Measurements from ENCODE around the gene PCBP3.
A peak's percentile ranks its signal among the peaks of the same experiment; 100 is the strongest.

PCBP3 gene

DNA sequence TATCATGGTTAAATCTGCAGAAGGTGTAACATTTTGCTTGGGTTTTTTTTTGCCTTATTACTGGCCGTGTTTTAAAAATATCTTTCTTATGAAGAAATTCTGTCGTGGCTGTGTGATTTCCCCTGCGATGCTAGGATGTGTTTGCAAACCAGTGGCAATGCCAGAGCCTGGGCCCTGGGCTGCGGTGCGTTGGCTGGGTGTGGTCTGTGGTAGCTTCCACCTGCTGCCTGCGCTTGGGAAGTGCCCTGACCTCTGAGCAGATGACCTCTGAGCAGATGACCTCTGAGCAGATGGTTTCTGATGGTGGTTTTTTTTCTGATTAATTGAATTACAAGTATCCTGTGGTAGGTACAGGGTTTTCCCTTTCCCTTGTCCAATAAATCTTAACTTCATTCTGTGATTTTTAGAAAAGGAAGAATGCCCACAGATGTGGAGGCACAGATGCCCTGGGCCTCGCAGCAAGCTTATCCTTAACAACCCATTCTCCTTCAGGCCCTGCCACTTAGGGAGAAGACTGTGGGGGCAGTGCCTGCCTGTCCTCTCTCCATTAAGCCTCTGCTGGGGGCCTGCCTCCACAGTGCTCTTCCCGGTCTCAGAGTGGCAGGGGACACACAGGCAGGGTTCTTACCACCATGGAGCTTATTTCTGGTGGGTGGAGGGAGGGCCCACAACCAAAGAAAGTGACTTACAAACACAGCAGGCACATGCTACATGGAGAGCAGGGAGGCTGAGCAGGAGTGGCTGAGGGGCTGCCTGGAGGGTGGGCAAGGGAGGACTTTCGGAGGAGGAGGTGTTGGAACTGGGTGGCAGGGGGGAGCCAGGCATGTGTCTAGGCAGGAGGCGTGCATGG lies 81.7 kb downstream of the PCBP3 start:
- H3K4me3 ChIP-seq (replicated peaks; ENCODE audit: low read depth, low read length), result no peak overlapping the region
- TF ChIP-seq, protein P1, sequence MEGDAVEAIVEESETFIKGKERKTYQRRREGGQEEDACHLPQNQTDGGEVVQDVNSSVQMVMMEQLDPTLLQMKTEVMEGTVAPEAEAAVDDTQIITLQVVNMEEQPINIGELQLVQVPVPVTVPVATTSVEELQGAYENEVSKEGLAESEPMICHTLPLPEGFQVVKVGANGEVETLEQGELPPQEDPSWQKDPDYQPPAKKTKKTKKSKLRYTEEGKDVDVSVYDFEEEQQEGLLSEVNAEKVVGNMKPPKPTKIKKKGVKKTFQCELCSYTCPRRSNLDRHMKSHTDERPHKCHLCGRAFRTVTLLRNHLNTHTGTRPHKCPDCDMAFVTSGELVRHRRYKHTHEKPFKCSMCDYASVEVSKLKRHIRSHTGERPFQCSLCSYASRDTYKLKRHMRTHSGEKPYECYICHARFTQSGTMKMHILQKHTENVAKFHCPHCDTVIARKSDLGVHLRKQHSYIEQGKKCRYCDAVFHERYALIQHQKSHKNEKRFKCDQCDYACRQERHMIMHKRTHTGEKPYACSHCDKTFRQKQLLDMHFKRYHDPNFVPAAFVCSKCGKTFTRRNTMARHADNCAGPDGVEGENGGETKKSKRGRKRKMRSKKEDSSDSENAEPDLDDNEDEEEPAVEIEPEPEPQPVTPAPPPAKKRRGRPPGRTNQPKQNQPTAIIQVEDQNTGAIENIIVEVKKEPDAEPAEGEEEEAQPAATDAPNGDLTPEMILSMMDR (IDR thresholded peaks at IDR 0.05; ENCODE audit: low read length, missing control alignments), result no peak
- no peak for DNase-seq (ENCODE audit: low read depth)

DNA sequence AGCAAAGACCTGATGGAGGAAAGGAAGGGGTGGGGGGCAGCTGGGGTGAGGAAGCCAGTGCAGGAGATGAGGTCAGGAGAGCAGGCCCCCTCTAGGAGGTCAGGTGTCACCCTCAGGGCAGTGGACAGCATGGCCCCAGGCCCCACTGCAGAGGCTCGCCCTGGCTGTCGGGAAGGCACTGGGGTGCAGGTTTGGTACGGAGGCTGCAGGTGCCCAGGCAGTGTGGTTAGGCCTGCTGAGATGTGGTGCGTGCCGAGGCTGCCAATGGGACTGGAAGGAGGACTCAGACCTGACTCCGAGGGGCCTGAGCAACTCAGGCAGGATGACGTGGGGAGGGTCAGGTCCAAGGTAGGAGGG lies 82.3 kb downstream of the PCBP3 start:
- TF ChIP-seq, protein P1 (IDR thresholded peaks at IDR 0.05; ENCODE audit: low read length, missing control alignments), result no peak
- DNase-seq (ENCODE audit: low read depth), result no peak
- H3K4me3 ChIP-seq (replicated peaks; ENCODE audit: low read depth, low read length), result no peak overlapping the region

DNA sequence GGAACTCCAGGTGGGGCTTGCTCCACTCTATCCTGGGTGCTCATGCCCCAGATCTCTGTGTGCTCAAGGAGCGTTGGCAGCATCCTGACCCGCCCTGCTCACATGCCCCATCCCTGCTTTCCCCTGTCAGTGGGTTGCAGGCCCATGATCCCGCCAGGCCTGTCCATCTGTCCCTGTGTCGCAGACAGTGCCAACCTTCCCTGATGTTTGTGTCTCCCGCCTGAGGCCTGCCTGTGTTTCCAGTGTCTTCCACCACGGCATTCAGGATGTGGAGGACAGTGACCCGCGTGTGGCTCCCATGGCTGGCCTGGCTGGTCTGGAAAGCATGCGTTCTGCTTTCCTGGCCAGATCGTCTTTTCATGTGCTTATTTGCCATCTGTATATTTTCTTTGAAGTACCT lies 82.9 kb downstream of the PCBP3 start:
- no peak overlapping the region for H3K4me3 ChIP-seq (replicated peaks; ENCODE audit: low read depth, low read length)
- TF ChIP-seq, protein P1 (IDR thresholded peaks at IDR 0.05; ENCODE audit: low read length, missing control alignments), result no peak
- no peak for DNase-seq (ENCODE audit: low read depth)

DNA sequence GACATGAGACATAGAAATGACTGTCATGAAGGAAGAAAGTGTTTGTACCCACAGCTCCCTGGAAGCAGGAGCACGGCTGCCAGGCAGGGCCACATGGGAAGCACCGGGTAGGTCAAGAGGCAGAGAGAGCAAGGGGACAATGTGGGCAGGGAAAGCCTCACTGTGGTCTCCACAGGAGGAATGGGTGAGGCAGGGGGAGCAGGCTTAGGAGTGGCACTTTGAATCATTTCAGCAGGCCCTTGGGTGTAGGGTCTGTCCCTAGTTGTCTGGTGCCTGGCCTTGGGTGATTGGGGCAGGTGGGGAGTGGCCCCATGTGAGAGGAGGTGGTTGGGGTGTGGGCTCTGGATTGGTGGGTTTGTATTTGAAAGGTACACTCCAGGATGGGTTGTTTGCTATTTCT lies 83.9 kb downstream of the PCBP3 start:
- H3K4me3 ChIP-seq (replicated peaks; ENCODE audit: low read depth, low read length), result no peak overlapping the region
- no peak for DNase-seq (ENCODE audit: low read depth)
- TF ChIP-seq, protein P1 (IDR thresholded peaks at IDR 0.05; ENCODE audit: low read length, missing control alignments), result no peak

DNA sequence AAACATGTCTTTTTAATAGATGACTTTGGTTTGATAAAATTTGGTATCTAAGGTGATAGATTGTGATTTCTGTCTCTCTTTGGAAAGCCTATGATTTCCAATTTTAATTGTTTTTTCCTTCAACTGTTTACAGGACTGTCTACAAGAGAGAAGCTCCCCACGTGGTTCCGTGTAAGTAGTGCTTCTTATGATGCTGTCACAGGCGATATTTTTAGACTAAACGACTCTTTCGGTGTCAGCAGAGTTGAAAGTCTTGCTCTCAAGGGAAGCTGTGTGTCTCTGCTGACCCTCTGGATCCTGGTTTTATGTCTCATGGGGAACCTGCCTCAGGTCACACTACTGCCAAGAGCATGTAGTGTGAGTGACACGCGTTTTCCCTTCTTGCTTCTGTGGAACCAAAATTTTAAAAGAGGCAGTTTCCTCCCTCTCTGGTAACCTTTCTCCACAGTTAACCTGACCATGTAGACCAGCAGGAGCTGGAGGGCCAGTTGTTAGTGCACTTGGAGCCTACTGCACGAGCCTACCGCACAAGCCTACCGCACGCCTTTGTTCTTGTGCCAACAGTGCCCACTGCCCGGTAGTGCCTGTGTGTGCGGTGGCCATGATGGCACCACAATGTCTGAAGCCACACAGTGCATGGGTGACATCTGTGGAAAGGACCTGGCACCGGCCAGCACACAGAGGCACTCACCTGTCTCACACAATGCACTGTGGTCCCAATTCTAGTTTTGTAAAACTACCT lies 91.9 kb downstream of the PCBP3 start:
- DNase-seq (ENCODE audit: low read depth), result no peak
- TF ChIP-seq, protein P1 (IDR thresholded peaks at IDR 0.05; ENCODE audit: low read length, missing control alignments), result no peak
- H3K4me3 ChIP-seq (replicated peaks; ENCODE audit: low read depth, low read length), result no peak overlapping the region

DNA sequence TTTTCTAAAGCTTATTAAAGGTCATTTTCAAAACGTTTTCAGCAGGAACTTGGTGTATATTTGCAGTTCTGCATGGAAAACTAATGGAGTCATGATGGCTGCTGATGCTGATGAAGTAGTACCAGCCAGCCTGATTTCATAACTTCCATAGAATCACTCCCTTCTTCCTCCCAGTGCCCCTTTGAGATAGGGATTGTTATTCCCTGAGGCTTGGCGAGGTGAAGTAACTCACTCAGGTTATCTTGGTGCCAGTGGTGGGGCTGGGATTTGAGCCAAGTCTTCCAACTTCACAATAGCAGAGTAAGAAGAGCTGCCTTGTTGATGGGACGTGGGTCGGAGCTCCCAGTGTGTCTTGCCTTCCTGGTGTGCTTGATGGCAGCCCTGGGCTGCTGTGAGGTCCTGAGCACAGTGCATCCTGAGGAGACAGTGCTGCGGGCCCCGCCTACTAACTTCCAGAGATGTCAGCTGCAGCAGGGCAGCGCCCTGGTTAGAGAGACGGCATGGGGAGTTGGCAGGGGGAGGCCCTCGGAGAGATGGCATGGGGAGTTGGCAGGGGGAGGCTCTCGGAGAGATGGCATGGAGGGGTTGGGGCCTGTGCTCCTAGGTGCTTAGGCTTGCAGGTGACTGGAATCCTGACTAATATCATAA lies 92.6 kb downstream of the PCBP3 start:
- peak; percentile 12 for DNase-seq (ENCODE audit: low read depth)
- no peak overlapping the region for H3K4me3 ChIP-seq (replicated peaks; ENCODE audit: low read depth, low read length)
- TF ChIP-seq, protein P1 (IDR thresholded peaks at IDR 0.05; ENCODE audit: low read length, missing control alignments), result no peak
